Sciatic nerve (tissue), 2 donors: ENCODE results near the gene ROCK2. TPM values are rescaled to one million over a fixed set of nuclear protein-coding genes. Genes with fewer than 3 reads are reported as not detected.
A peak's percentile ranks its signal among the peaks of the same experiment; 100 is the strongest.

Experiments used
- ATAC-seq: fragments of 200-7000 bp; cut with Tn5 transposase; one replicate; pipeline ENCODE4 v1.9.1; 2020; ENCODE audit warnings: mild to moderate bottlenecking, moderate library complexity
- DNase-seq: peaks from one replicate; pipeline ENCODE4 v3.0.0-alpha.2; 2020; ENCODE audit warnings: low spot score
- intact Hi-C: fragments of 100-400 bp; cut with DNase I; formaldehyde crosslinking; loops from one replicate; pipeline ENCODE4 v1.14.2; 2022
- total RNA-seq: library from RNA; stranded (reverse); fragmentation: NEBNext Ultra II Directional; extraction: Animal tissue kit (Norgen Biotek cat#: 25700); gene quantifications from one replicate; pipeline ENCODE4 v1.2.1, GENCODE V29; 2021
- donor health status: DM: no; HTN: no; CAD: no.
- donor health status: DM: no; HTN: no; CAD: no.

The ROCK2 gene
- total RNA-seq, 1 donor from 2014 or later = 91.6 TPM

DNA sequence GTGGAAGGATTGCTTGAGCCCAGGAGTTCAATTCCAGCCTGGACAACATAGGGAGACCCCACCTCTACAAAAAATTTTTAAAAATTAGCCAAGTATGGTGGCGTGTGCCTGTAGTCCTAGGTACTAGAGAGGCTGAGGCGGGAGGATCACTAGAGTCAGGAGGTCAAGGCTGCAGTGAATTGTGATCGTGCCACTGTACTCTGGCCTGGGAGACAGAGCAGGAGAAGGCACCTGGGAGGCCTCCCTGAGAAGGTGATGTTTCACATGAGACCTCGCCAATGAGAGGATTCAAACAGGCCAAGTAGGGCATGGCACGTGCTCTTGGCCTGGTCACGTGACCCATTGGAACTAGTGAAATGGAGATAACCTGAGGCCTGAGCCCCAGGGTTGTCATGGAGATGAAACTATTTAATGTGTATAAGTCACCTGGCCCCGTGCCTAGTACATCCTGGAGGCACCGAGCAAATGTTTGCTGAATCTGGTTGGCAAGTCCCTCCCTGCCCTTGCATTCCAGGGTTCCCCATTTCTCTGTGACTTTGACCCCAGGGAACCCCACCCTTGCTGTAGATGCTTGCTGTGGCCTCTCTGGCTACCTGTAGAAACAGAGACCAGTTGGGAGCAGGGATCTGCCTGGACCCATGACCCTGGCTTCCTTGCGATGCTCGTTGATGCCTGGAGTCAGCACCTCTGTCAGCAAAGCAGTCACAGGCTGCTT lies 26.1 kb upstream of the ROCK2 start:
- no peak for DNase-seq
- intact Hi-C loops = no loop called here
- ATAC-seq = no peak

- peak; percentile 77 for ATAC-seq
- intact Hi-C loops = no loop called here
- no peak for DNase-seq
Observed at GRCh38 chr2:11368059-11368572, 23.7 kb upstream of the ROCK2 start.

DNA sequence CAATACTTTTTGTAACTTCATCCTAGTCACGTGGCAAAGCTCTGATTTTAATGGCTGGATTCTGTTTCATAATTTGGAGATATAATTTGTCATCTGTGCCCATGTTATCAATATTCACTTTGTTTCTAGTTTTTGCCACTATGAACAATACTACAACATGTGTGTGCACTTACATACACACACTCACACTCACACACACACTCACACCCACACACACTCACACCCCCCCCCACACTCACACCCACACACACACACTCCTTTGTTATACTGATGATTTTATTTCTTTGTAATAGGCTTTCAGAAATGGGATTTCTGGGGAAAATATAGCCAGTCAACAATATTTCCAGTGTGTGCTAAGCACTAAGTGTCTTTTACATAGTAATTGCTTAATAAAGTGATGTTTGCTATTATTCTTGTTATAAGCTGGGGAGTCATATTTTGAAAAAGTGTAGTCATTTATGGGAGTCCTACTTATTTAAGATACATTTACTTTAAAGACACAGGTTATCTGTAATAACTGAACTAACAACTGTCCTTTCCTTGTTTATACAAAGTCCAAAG lies 22.8 kb upstream of the ROCK2 start:
- intact Hi-C loops = no loop called here
- ATAC-seq (no peak), DNase-seq (no peak)

DNA sequence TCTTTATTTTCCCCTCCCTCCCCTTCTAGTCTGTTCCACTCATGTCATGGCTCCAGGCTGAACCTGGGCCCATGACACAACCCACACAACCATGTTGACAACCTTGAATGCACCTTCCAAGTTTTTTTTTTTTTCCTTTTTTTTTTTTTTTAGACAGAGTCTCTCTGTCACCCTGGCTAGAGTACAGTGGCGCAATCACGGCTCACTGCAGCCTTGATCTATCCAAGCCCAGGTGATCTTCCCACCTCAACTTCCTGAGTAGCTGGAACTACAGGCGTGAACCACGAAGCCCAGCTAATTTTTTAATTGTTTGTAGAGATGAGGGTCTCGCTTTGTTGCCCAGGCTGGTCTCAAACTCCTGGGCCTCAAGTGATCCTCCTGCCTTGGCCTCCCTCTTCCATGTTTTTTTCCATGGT lies 21.9 kb upstream of the ROCK2 start:
- no peak for DNase-seq

DNA sequence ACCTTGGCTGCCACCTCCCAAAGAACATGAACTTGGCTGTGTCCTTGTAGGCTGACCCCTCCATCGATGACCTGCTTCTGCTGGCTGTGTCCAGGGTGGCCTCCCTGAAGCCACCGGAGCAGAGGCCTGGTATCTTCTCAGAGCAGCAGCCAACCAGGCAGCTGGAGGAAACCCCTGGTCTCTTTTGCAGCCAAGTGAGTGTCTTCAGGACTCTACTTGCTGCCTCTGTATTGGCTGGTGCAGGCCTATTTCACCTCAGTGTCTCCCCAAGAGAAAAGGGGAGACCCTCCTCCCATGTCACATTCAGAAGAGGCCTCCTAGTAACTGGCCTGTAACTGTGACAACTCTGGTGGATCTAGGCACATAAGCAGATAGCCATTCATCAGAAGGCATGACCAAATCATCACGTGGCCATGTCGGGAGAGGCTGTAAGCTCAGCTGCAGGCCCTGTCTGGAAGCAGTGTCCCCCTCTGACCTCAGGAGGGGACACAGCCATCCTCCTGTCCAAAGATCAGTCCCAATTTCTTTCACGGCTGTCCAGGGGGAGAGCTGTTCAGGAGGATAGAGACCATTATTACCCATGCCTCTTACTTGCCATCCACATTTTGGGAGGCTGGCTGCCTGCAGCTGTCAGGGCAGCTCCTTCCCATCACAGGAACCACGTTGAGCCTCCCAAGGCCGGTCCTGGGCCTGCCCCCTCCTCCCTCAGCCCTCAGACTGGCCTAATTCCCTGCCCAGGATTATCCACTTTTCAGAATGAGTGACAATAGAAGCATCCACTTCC lies 20.9 kb upstream of the ROCK2 start:
- DNase-seq (no peak), ATAC-seq (no peak)
- intact Hi-C loops = no loop called here

More for the DNA sequence above, 21.9 kb upstream of the ROCK2 start:
- ATAC-seq = no peak
- intact Hi-C loops = no loop called here

- ATAC-seq (no peak), DNase-seq (no peak)
- intact Hi-C loops = no loop called here
Observed at GRCh38 chr2:11364565-11364887, 20.1 kb upstream of the ROCK2 start.

GRCh38 chr2:11363868-11364564 lies 19.6 kb upstream of the ROCK2 start:
- intact Hi-C loops = no loop called here
- no peak for DNase-seq
- ATAC-seq = no peak

GRCh38 chr2:11359865-11360264 lies 15.4 kb upstream of the ROCK2 start:
- no peak for ATAC-seq
- DNase-seq = no peak
- intact Hi-C loops = no loop called here

DNA sequence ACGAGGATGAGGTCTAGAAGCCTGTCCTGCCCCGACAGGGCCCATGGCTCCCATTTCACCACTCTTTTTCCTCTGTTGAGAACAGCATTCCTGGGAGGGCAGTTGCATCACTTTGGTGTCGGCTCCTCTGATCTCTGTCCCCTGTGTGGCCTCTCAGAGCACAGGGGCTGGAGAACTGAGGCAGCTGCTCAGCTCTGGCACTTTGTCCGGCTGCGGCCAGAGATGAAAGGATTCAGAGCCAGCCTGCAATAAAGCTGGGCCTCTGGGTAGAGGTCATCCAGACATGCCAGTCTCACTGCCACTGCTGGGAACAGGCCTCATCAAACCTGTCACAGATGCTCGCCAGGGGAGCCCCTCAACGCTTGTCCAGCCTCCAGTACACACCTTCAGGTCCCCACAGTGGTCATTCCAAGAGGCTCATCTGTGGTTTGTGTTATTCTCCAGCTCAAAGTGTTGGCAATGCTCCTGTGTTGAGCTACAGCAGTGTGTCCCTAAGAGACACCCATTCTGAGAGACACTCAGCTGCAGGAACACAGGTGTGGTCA lies 13.1 kb upstream of the ROCK2 start:
- DNase-seq (no peak), ATAC-seq (peak; percentile 70)
- intact Hi-C loops = no loop called here

DNA sequence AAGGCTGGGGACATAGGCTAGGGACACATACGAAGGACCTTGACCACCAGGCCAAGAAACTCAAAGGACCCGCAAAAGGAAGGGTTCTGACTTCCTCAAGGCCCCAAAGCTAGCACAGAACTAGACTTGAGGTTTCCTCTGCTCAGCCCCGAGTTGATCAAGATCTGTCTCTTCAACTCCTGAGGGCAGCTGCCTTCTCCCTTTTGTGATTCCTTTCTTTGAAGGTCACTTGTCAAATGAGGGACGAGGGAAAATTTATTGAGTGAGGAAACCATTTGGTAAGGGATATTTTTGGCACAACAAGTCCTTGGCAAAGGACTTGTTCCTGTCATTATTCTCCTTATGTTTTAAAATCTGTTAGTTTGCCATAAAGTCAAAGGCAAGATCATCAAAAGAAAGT lies 12.3 kb upstream of the ROCK2 start:
- intact Hi-C loops = no loop called here
- DNase-seq (no peak), ATAC-seq (no peak)

GRCh38 chr2:11355194-11356053 lies 11.0 kb upstream of the ROCK2 start:
- DNase-seq = no peak
- no peak for ATAC-seq
- intact Hi-C loops = no loop called here

- intact Hi-C loops = no loop called here
- DNase-seq (no peak), ATAC-seq (no peak)
Observed at GRCh38 chr2:11354363-11355154, 10.1 kb upstream of the ROCK2 start.

DNA sequence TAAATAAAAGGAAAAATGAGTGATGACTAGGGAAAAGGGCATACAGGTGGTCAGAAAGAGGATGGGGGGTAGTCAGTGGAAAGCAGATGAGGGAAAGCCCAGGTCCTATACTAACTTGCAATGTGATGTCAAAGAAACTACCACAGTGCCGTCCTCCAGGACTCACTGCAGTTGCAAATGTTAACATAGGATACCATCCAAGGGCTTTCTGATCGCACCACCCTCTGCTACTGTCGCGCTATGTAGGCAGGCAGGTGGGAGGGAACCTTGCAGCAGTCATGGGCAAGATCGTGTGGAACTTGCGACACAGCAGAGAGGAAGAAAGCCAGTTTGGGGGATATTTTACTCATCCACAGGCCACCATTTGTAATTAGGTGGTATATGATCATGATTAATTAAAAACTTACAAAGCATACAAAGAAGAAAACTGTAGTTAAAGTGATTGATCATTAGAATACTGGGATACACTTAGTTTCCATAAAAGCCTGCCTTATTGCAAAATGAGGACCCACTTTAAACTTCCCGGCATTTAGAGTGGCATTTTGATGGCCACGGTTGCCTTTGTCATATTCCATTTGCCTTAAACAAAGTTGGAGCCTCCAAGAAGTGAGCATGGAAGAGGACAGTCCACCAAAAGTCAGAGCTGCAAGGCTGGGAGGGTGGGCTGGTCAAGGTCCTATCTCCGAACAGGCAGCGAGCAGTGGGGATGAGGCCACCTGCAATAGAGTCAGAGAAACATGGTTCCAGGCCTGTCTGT lies 8.5 kb upstream of the ROCK2 start:
- no peak for DNase-seq
- intact Hi-C loops = no loop called here
- no peak for ATAC-seq

DNA sequence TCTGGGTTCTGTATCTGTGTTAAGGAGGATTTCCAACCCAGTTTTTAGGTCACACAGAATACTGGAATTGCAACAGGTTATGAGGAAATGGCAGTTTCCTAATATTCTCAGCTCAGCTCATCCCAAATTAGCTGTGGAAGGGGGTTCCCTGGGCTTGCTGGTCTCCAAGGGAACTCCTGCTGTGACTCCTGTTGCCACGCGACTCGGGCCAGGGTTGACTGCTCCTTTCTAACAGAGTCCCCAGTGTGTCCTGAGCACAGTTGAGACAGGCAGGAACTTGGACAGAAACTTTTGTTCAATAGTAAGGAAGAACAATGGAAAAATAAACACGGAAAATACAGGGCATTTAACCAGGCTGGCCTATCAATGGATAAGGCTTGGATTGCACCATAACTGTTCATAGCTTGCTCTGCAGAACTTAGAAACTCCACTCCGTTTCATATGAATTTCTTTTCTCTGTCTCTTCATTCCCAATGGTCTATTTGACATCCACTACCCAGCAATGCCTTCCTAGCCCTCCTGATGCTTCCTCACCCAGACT lies 3.8 kb upstream of the ROCK2 start:
- intact Hi-C loops = loop anchor here (5.0 kb wide), 1 partner anchor 1324 kb away; no protein-coding TSS in a partner anchor
- ATAC-seq = no peak
- DNase-seq = no peak

- intact Hi-C loops = loop anchor here (5.0 kb wide), 1 partner anchor 1325 kb away; no protein-coding TSS in a partner anchor
- ATAC-seq (no peak), DNase-seq (no peak)
Observed at GRCh38 chr2:11347403-11347959, 3.0 kb upstream of the ROCK2 start.

- intact Hi-C loops = loop anchor here (5.0 kb wide), 1 partner anchor 1326 kb away; no protein-coding TSS in a partner anchor
- DNase-seq (no peak), ATAC-seq (no peak)
Observed at GRCh38 chr2:11346023-11346482, 1.6 kb upstream of the ROCK2 start.
